ENCODE results near the gene KRTAP2-2.

DNA sequence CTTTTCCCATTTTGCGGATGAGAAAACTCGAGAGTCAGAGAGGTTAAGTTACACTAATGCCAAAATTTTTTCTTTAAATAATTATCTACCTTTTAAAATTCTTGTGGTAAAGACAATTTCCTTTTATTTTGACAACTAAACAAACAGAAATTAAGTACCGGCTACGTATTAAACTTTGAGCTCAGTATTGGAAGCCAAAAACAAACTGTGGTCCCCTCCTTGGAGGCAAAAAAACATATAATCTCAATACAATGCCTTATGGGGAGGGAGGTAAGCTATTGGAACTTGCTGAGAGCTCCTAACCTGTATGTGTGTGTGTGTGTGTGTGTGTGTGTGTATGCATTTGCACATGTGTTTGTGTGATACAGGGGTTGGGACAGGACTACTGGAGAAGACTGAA, 8.4 kb upstream of the KRTAP2-2 start:
- TF ChIP-seq, protein P1, sequence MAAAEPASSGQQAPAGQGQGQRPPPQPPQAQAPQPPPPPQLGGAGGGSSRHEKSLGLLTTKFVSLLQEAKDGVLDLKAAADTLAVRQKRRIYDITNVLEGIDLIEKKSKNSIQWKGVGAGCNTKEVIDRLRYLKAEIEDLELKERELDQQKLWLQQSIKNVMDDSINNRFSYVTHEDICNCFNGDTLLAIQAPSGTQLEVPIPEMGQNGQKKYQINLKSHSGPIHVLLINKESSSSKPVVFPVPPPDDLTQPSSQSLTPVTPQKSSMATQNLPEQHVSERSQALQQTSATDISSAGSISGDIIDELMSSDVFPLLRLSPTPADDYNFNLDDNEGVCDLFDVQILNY (CRISPR knock-in tag; conservative IDR thresholded peaks at IDR 0.05), result no peak
- TF ChIP-seq EZH2 (conservative IDR thresholded peaks at IDR 0.05; ENCODE audit: low read depth, low read length) (no peak), ZBTB7B (CRISPR knock-in tag; IDR thresholded peaks at IDR 0.05) (no peak)

All from HepG2 (cell line).